MG63 (cell line): ENCODE data around the gene HACD4. TPM values are rescaled to one million over a fixed set of nuclear protein-coding genes. Genes with fewer than 3 reads are reported as not detected.

ENCODE experiments used
- DNase-seq: peaks from one replicate; pipeline ENCODE4 v3.0.0-alpha.2; 2020
- H3K27me3 ChIP-seq: fragments of 250-450 bp; sonication (Bioruptor Pico); 2 replicates; pipeline ENCODE4 v1.5.1; 2020; ENCODE audit warnings: mild to moderate bottlenecking, moderate library complexity
- H3K36me3 ChIP-seq: fragments of 250-450 bp; sonication (Bioruptor Pico); 2 replicates; pipeline ENCODE4 v1.5.1; 2020; ENCODE audit warnings: mild to moderate bottlenecking, moderate library complexity
- H3K4me3 ChIP-seq: fragments of 250-450 bp; sonication (Bioruptor Pico); 2 replicates; pipeline ENCODE4 v1.5.1; 2020; ENCODE audit warnings: mild to moderate bottlenecking, moderate library complexity
- H3K9me3 ChIP-seq: fragments of 250-450 bp; sonication (Bioruptor Pico); 2 replicates; pipeline ENCODE4 v1.5.1; 2020; ENCODE audit warnings: mild to moderate bottlenecking, moderate library complexity
- total RNA-seq: library from RNA; depleted of rRNA; stranded (reverse); fragments of >200 nt; shearing (Covaris generic); gene quantifications from 2 replicates; pipeline ENCODE4 v1.2.3, GENCODE V29; 2014; ENCODE audit warnings: low replicate concordance; rRNA removed

The HACD4 gene
- 3.8 and 6.7 TPM in 2 replicates for total RNA-seq

- no peaks in the 10 kb centered on the region for H3K36me3 ChIP-seq
- DNase-seq: peak; percentile 96
Observed at GRCh38 chr9:21031091-21031807, at the start of gene HACD4. HACD4 (minus strand) TSS chr9:21031640; CDS start chr9:21031590, 50 bp downstream.

GRCh38 chr9:21080793-21081192 lies 49.4 kb upstream of the HACD4 start:
- peaks cover 5% of the 10 kb centered on the region for H3K9me3 ChIP-seq
- no peaks in the 10 kb centered on the region for H3K27me3 ChIP-seq
- H3K4me3 ChIP-seq: no peak overlapping the region
- DNase-seq: no peak
- H3K36me3 ChIP-seq: no peaks in the 10 kb centered on the region

More at GRCh38 chr9:21031091-21031807, at the start of gene HACD4:
- Histone ChIP-seq H3K9me3 (no peaks in the 10 kb centered on the region), H3K4me3 (peak within 1 kb of the TSS; percentile 39), H3K27me3 (no peaks in the 10 kb centered on the region)

- no peak overlapping the region for H3K4me3 ChIP-seq
- DNase-seq: no peak
- H3K9me3 ChIP-seq: peaks cover 4% of the 10 kb centered on the region
Observed at GRCh38 chr9:21078702-21079101, 47.3 kb upstream of the HACD4 start.

GRCh38 chr9:21077781-21078180 lies 46.3 kb upstream of the HACD4 start, which contains the start of gene IFNB1:
IFNB1 (minus strand) TSS chr9:21077942; CDS start chr9:21077869, 73 bp downstream.
- H3K4me3 ChIP-seq: no peak within 1 kb of the TSS
- no peak for DNase-seq
- peaks cover 6% of the 10 kb centered on the region for H3K9me3 ChIP-seq
- H3K36me3 ChIP-seq: no peaks in the 10 kb centered on the region
- H3K27me3 ChIP-seq: no peaks in the 10 kb centered on the region

More at GRCh38 chr9:21078702-21079101, 47.3 kb upstream of the HACD4 start:
- Histone ChIP-seq H3K27me3 (no peaks in the 10 kb centered on the region), H3K36me3 (no peaks in the 10 kb centered on the region)

- Histone ChIP-seq H3K9me3 (peaks cover 7% of the 10 kb centered on the region), H3K4me3 (no peak overlapping the region), H3K36me3 (no peaks in the 10 kb centered on the region), H3K27me3 (no peaks in the 10 kb centered on the region)
- no peak for DNase-seq
Observed at GRCh38 chr9:21075484-21075883, 44.0 kb upstream of the HACD4 start.

GRCh38 chr9:21070906-21071305 lies 39.5 kb upstream of the HACD4 start:
- Histone ChIP-seq H3K4me3 (no peak overlapping the region), H3K27me3 (no peaks in the 10 kb centered on the region), H3K36me3 (no peaks in the 10 kb centered on the region), H3K9me3 (0 out of 2 replicates have a peak, but pooled peaks cover 4% of the 10 kb centered on the region)
- DNase-seq: no peak

- Histone ChIP-seq H3K36me3 (no peaks in the 10 kb centered on the region), H3K4me3 (no peak overlapping the region), H3K27me3 (no peaks in the 10 kb centered on the region), H3K9me3 (0 out of 2 replicates have a peak, but pooled peaks cover 4% of the 10 kb centered on the region)
- peak; percentile 100 for DNase-seq
Observed at GRCh38 chr9:21070171-21070571, 38.7 kb upstream of the HACD4 start.

- Histone ChIP-seq H3K27me3 (no peaks in the 10 kb centered on the region), H3K36me3 (no peaks in the 10 kb centered on the region), H3K9me3 (peaks cover 18% of the 10 kb centered on the region), H3K4me3 (no peak overlapping the region)
- no peak for DNase-seq
Observed at GRCh38 chr9:21060919-21061561, 29.6 kb upstream of the HACD4 start.

GRCh38 chr9:21056931-21057330 lies 25.5 kb upstream of the HACD4 start:
- H3K9me3 ChIP-seq: peaks cover 21% of the 10 kb centered on the region
- DNase-seq: peak; percentile 91
- H3K36me3 ChIP-seq: no peaks in the 10 kb centered on the region
- H3K4me3 ChIP-seq: no peak overlapping the region
- no peaks in the 10 kb centered on the region for H3K27me3 ChIP-seq

GRCh38 chr9:21053851-21054250 lies 22.4 kb upstream of the HACD4 start:
- Histone ChIP-seq H3K27me3 (no peaks in the 10 kb centered on the region), H3K9me3 (peaks cover 21% of the 10 kb centered on the region), H3K36me3 (no peaks in the 10 kb centered on the region), H3K4me3 (no peak overlapping the region)
- DNase-seq: no peak

GRCh38 chr9:21047281-21047691 lies 15.8 kb upstream of the HACD4 start:
- no peaks in the 10 kb centered on the region for H3K9me3 ChIP-seq
- no peaks in the 10 kb centered on the region for H3K27me3 ChIP-seq
- DNase-seq: no peak

GRCh38 chr9:21043841-21044240 lies 12.4 kb upstream of the HACD4 start:
- H3K9me3 ChIP-seq: no peaks in the 10 kb centered on the region
- no peaks in the 10 kb centered on the region for H3K27me3 ChIP-seq

More at GRCh38 chr9:21047281-21047691, 15.8 kb upstream of the HACD4 start:
- H3K36me3 ChIP-seq: no peaks in the 10 kb centered on the region
- H3K4me3 ChIP-seq: no peak overlapping the region

GRCh38 chr9:21042466-21042865 lies 11.0 kb upstream of the HACD4 start:
- no peaks in the 10 kb centered on the region for H3K36me3 ChIP-seq
- DNase-seq: no peak
- no peak overlapping the region for H3K4me3 ChIP-seq
- no peaks in the 10 kb centered on the region for H3K27me3 ChIP-seq
- H3K9me3 ChIP-seq: no peaks in the 10 kb centered on the region

More at GRCh38 chr9:21043841-21044240, 12.4 kb upstream of the HACD4 start:
- no peak for DNase-seq
- Histone ChIP-seq H3K4me3 (no peak overlapping the region), H3K36me3 (no peaks in the 10 kb centered on the region)

- Histone ChIP-seq H3K4me3 (no peak overlapping the region), H3K36me3 (no peaks in the 10 kb centered on the region), H3K9me3 (no peaks in the 10 kb centered on the region), H3K27me3 (no peaks in the 10 kb centered on the region)
- DNase-seq: no peak
Observed at GRCh38 chr9:21039302-21039701, 7.9 kb upstream of the HACD4 start.

GRCh38 chr9:21037278-21037677 lies 5.8 kb upstream of the HACD4 start:
- no peak for DNase-seq
- Histone ChIP-seq H3K9me3 (no peaks in the 10 kb centered on the region), H3K4me3 (no peak overlapping the region), H3K27me3 (no peaks in the 10 kb centered on the region), H3K36me3 (no peaks in the 10 kb centered on the region)

GRCh38 chr9:21031808-21032183 lies 356 bp upstream of the HACD4 start:
- Histone ChIP-seq H3K4me3 (peak overlapping the region; percentile 39), H3K36me3 (no peaks in the 10 kb centered on the region), H3K9me3 (no peaks in the 10 kb centered on the region), H3K27me3 (no peaks in the 10 kb centered on the region)
- no peak for DNase-seq

- H3K4me3 ChIP-seq: peak overlapping the region; percentile 39
- H3K36me3 ChIP-seq: no peaks in the 10 kb centered on the region
- DNase-seq: peak; percentile 71
- no peaks in the 10 kb centered on the region for H3K27me3 ChIP-seq
- H3K9me3 ChIP-seq: no peaks in the 10 kb centered on the region
Observed at GRCh38 chr9:21030389-21031035, 928 bp downstream of the HACD4 start.
